Neural cell (in vitro differentiated cells): ENCODE measurements around the gene SGCD. TPM values are rescaled to one million over a fixed set of nuclear protein-coding genes. Genes with fewer than 3 reads are reported as not detected.
"Not testable (repeated sequence)": the region's sequence is repeated elsewhere in the genome, so short reads cannot be mapped to it uniquely, and the experiment has no call there.

Experiments
- H2AFZ ChIP-seq: fragments of 200-600, 300-800 bp; sonication (generic), shearing (Covaris generic); 2 replicates; pipeline ENCODE4 v1.6.0; 2014; ENCODE audit warnings: low read depth, mild to moderate bottlenecking, antibody characterized with exemption, low read length, moderate library complexity
- H3F3A ChIP-seq: fragments of 200-600 bp; shearing (Covaris generic); 2 replicates; pipeline ENCODE4 v1.6.1; 2016; ENCODE audit warnings: mild to moderate bottlenecking, moderate library complexity, mixed read lengths, antibody characterized with exemption, low read length; ENCODE audit not compliant: insufficient read depth, poor library complexity, severe bottlenecking
- H3K27ac ChIP-seq: fragments of 200-600, 300-800 bp; sonication (generic), shearing (Covaris generic); 2 replicates; pipeline ENCODE4 v1.5.1; 2014; ENCODE audit warnings: mild to moderate bottlenecking, low read length, moderate library complexity
- H3K27me3 ChIP-seq: fragments of 300-800, 200-600 bp; sonication (generic), shearing (Covaris generic); 2 replicates; pipeline ENCODE4 v1.6.0; 2014; ENCODE audit warnings: mild to moderate bottlenecking, low read depth, low read length, moderate library complexity; ENCODE audit not compliant: insufficient read depth
- H3K36me3 ChIP-seq: fragments of 300-800, 200-600 bp; sonication (generic), shearing (Covaris generic); 2 replicates; pipeline ENCODE4 v1.5.1; 2014; ENCODE audit warnings: mild to moderate bottlenecking, antibody characterized with exemption, low read length, moderate library complexity; ENCODE audit not compliant: insufficient read depth
- H3K4me2 ChIP-seq: fragments of 300-800, 200-600 bp; sonication (generic), shearing (Covaris generic); 2 replicates; pipeline ENCODE4 v1.6.0; 2014; ENCODE audit warnings: mild to moderate bottlenecking, low read length
- H3K4me3 ChIP-seq: fragments of 300-800, 200-600 bp; sonication (generic), shearing (Covaris generic); 2 replicates; pipeline ENCODE4 v1.5.1; 2014; ENCODE audit warnings: mild to moderate bottlenecking, low read length, moderate library complexity
- H3K79me2 ChIP-seq: fragments of 200-600 bp; shearing (Covaris generic); replicated peaks from 2 replicates; pipeline ENCODE4 v1.6.0; 2014; ENCODE audit warnings: mild to moderate bottlenecking, low read length, moderate library complexity; ENCODE audit not compliant: insufficient read depth
- H3K9ac ChIP-seq: fragments of 300-800, 200-600 bp; sonication (generic), shearing (Covaris generic); 2 replicates; pipeline ENCODE4 v1.6.1; 2016; ENCODE audit warnings: mild to moderate bottlenecking, low read length, mixed read lengths
- H3K9me2 ChIP-seq: fragments of 200-600 bp; shearing (Covaris generic); 2 replicates; pipeline ENCODE4 v1.6.1; 2016; ENCODE audit warnings: mild to moderate bottlenecking, low read length, mixed read lengths; ENCODE audit not compliant: insufficient read depth
- H3K9me3 ChIP-seq: fragments of 200-600, 300-800 bp; sonication (generic), shearing (Covaris generic); 2 replicates; pipeline ENCODE4 v1.6.1; 2016; ENCODE audit warnings: mild to moderate bottlenecking, mixed run types, low read length, moderate library complexity, mixed read lengths
- H4K20me1 ChIP-seq: fragments of 200-600 bp; shearing (Covaris generic); 2 replicates; pipeline ENCODE4 v1.6.1; 2016; ENCODE audit warnings: mild to moderate bottlenecking, mixed run types; ENCODE audit not compliant: insufficient read depth
- CTCF ChIP-seq: fragments of 450-650 bp; IDR thresholded peaks from 2 replicates; pipeline ENCODE4 v1.5.1; 2014; ENCODE audit warnings: antibody characterized with exemption, mild to moderate bottlenecking, moderate library complexity; ENCODE audit not compliant: poor library complexity, severe bottlenecking
- EP300 ChIP-seq: fragments of 450-650 bp; conservative IDR thresholded peaks from 2 replicates; pipeline ENCODE4 v1.6.1; 2014; ENCODE audit warnings: antibody characterized with exemption, mild to moderate bottlenecking, moderate library complexity; ENCODE audit not compliant: poor library complexity, severe bottlenecking
- EZH2 ChIP-seq: fragments of 200-600, 300-800 bp; shearing (Covaris generic), sonication (generic); IDR thresholded peaks from 2 replicates; pipeline ENCODE4 v1.6.1; 2014; ENCODE audit warnings: antibody characterized with exemption, low read length, borderline replicate concordance, mild to moderate bottlenecking; ENCODE audit not compliant: insufficient read depth, poor library complexity, severe bottlenecking
- MXI1 ChIP-seq: fragments of 450-650 bp; conservative IDR thresholded peaks from 2 replicates; pipeline ENCODE4 v1.6.1; 2014; ENCODE audit warnings: antibody characterized with exemption, mild to moderate bottlenecking; ENCODE audit not compliant: poor library complexity, severe bottlenecking
- POLR2AphosphoS5 ChIP-seq: IDR thresholded peaks from 2 replicates; pipeline ENCODE4 v1.6.1; 2012
- RAD21 ChIP-seq: fragments of 450-650 bp; conservative IDR thresholded peaks from 2 replicates; pipeline ENCODE4 v1.6.1; 2014; ENCODE audit warnings: antibody characterized with exemption, mild to moderate bottlenecking, moderate library complexity
- REST ChIP-seq: IDR thresholded peaks from 2 replicates; pipeline ENCODE4 v1.6.1; 2012; ENCODE audit warnings: borderline replicate concordance
- SMC3 ChIP-seq: fragments of 450-650 bp; conservative IDR thresholded peaks from 2 replicates; pipeline ENCODE4 v1.6.1; 2014; ENCODE audit warnings: antibody characterized with exemption, mild to moderate bottlenecking, moderate library complexity; ENCODE audit not compliant: poor library complexity
- TAF1 ChIP-seq: IDR thresholded peaks from 2 replicates; pipeline ENCODE4 v1.6.1; 2012; ENCODE audit warnings: low read depth
- polyA plus RNA-seq: library from polyadenylated mRNA; depleted of rRNA; stranded (reverse); fragments of >200 nt; gene quantifications from 2 replicates; pipeline ENCODE4 v1.2.3, GENCODE V29; 2014

Gene SGCD
- polyA plus RNA-seq, 1 donor from 2014 or later = 3.4 TPM

- Histone ChIP-seq H3K4me3 (no peak overlapping the region), H4K20me1 (no peaks in the 10 kb centered on the region), H3K27me3 (no peaks in the 10 kb centered on the region), H3K27ac (no peak overlapping the region), H3K36me3 (no peaks in the 10 kb centered on the region), H3K9ac (no peak overlapping the region), H3K4me2 (no peak overlapping the region), H3K9me2 (no peaks in the 10 kb centered on the region), H3K79me2 (no peaks in the 10 kb centered on the region), H3K9me3 (no peaks in the 10 kb centered on the region), H2AFZ (no peak overlapping the region), H3F3A (no peaks in the 10 kb centered on the region)
- no peak for TF ChIP-seq MXI1
- no peak for TF ChIP-seq REST
- TF ChIP-seq SMC3 = no peak
- TF ChIP-seq EZH2 = no peak
- no peak for TF ChIP-seq RAD21
- TF ChIP-seq CTCF = no peak
- TF ChIP-seq TAF1 = no peak
- no peak for TF ChIP-seq EP300
- no peak for TF ChIP-seq POLR2AphosphoS5
Measured at GRCh38 chr5:156655732-156656131, 328.8 kb downstream of the SGCD start.

- not testable (repeated sequence) for H3K9me3 ChIP-seq, H3K4me2 ChIP-seq, H3K9me2 ChIP-seq, H3K79me2 ChIP-seq, H2AFZ ChIP-seq, H3K27ac ChIP-seq, H3K36me3 ChIP-seq, H4K20me1 ChIP-seq, H3F3A ChIP-seq, H3K4me3 ChIP-seq, H3K9ac ChIP-seq, H3K27me3 ChIP-seq
Measured at GRCh38 chr5:156664832-156665231, 337.9 kb downstream of the SGCD start.

GRCh38 chr5:156666686-156667085 is 339.7 kb downstream of the SGCD start:
- not testable (repeated sequence) for H3K4me3 ChIP-seq, H3K9me3 ChIP-seq, H2AFZ ChIP-seq, H4K20me1 ChIP-seq, H3K9ac ChIP-seq, H3K27ac ChIP-seq, H3F3A ChIP-seq, H3K9me2 ChIP-seq, H3K4me2 ChIP-seq, H3K79me2 ChIP-seq, H3K36me3 ChIP-seq, H3K27me3 ChIP-seq
